ENCODE results near the gene GCA. TPM values are rescaled to one million over a fixed set of nuclear protein-coding genes. Genes with fewer than 3 reads are reported as not detected.

GCA gene
- total and polyA plus RNA-seq, 2 of the 8 experiments (the other 6 are each of a cell fraction or from before 2014, with no cell fraction given): 37.4 to 42.0 TPM

GRCh38 chr2:162315938-162316337, 28.0 kb upstream of the GCA start (continued):
- TF ChIP-seq BCL11A (IDR thresholded peaks at IDR 0.05; ENCODE audit: low read depth in 2 of 2, low read length in 2 of 2) (no peak), ZNF274 (IDR thresholded peaks at IDR 0.05; ENCODE audit: borderline replicate concordance, extremely low read depth, low read length) (no peak), CBX5 (IDR thresholded peaks at IDR 0.05; ENCODE audit: low read depth, low read length) (no peak), JUN (IDR thresholded peaks at IDR 0.05; ENCODE audit: low read depth, low read length) (no peak), SP1 (IDR thresholded peaks at IDR 0.05; ENCODE audit: low read depth, low read length) (no peak), ASH2L (IDR thresholded peaks at IDR 0.05; ENCODE audit: low read length) (no peak), GABPA (IDR thresholded peaks at IDR 0.05; ENCODE audit: borderline replicate concordance, insufficient read depth, low read length) (no peak), RNF2 (IDR thresholded peaks at IDR 0.05; ENCODE audit: borderline replicate concordance, low read depth, low read length, missing control alignments, poor library complexity, severe bottlenecking) (no peak)

Measured in H1 (cell line).